GM19452 (cell line): Measurements from ENCODE around the gene TMCC3.
"Not testable (repeated sequence)": the region's sequence is repeated elsewhere in the genome, so short reads cannot be mapped to it uniquely, and the experiment has no call there.

ENCODE experiments used
- ATAC-seq: cut with Tn5 transposase; IDR thresholded peaks from one replicate; pipeline ENCODE4 v1.9.1; 2021; ENCODE audit not compliant: unreplicated experiment

The TMCC3 gene

GRCh38 chr12:94575024-94575423 lies 75.3 kb downstream of the TMCC3 start:
- no peak for ATAC-seq

GRCh38 chr12:94571556-94571955 lies 78.8 kb downstream of the TMCC3 start:
- ATAC-seq: no peak

- ATAC-seq: no peak
Measured at GRCh38 chr12:94570161-94570560, 80.2 kb downstream of the TMCC3 start.

GRCh38 chr12:94567761-94568160 lies 82.6 kb downstream of the TMCC3 start:
- ATAC-seq: no peak

GRCh38 chr12:94566345-94566744 lies 84.0 kb downstream of the TMCC3 start:
- no peak for ATAC-seq

GRCh38 chr12:94565683-94566082 lies 84.7 kb downstream of the TMCC3 start:
- no peak for ATAC-seq

GRCh38 chr12:94563286-94563685 lies 87.1 kb downstream of the TMCC3 start:
- ATAC-seq: no peak

- ATAC-seq: peak; percentile 85
Measured at GRCh38 chr12:94561943-94562411, 88.4 kb downstream of the TMCC3 start.

- peak; percentile 49 for ATAC-seq
Measured at GRCh38 chr12:94560431-94561221, 89.7 kb downstream of the TMCC3 start.

- ATAC-seq: no peak
Measured at GRCh38 chr12:94558612-94559011, 91.7 kb downstream of the TMCC3 start.

GRCh38 chr12:94557746-94558295 lies 92.5 kb downstream of the TMCC3 start:
- no peak for ATAC-seq

- no peak for ATAC-seq
Measured at GRCh38 chr12:94555687-94556086, 94.7 kb downstream of the TMCC3 start.

GRCh38 chr12:94553875-94554274 lies 96.5 kb downstream of the TMCC3 start:
- no peak for ATAC-seq

- no peak for ATAC-seq
Measured at GRCh38 chr12:94553130-94553519, 97.2 kb downstream of the TMCC3 start.

- ATAC-seq: no peak
Measured at GRCh38 chr12:94551810-94552209, 98.5 kb downstream of the TMCC3 start.

GRCh38 chr12:94550964-94551363 lies 99.4 kb downstream of the TMCC3 start:
- ATAC-seq: no peak

GRCh38 chr12:94548833-94549232 lies 101.5 kb downstream of the TMCC3 start:
- not testable (repeated sequence) for ATAC-seq

GRCh38 chr12:94545935-94546771 lies 104.2 kb downstream of the TMCC3 start:
- ATAC-seq: no peak

- no peak for ATAC-seq
Measured at GRCh38 chr12:94544355-94544754, 106.0 kb downstream of the TMCC3 start.

- no peak for ATAC-seq
Measured at GRCh38 chr12:94538318-94538717, 112.0 kb downstream of the TMCC3 start.

- no peak for ATAC-seq
Measured at GRCh38 chr12:94536040-94536965, 114.1 kb downstream of the TMCC3 start.
